Activated CD4-positive, alpha-beta memory T cell treated with anti-CD3 and anti-CD28 coated beads for 36 hours (primary cell): ENCODE measurements around the gene RFT1. TPM values are rescaled to one million over a fixed set of nuclear protein-coding genes. Genes with fewer than 3 reads are reported as not detected.
A peak's percentile ranks its signal among the peaks of the same experiment; 100 is the strongest.

Source experiments
- CTCF ChIA-PET: fragments of 350-600 bp; sonication (Branson Sonifier 250); formaldehyde crosslinking; loops from one replicate; lab custom pipeline; 2021; ENCODE audit warnings: antibody characterized with exemption, inconsistent platforms; lab: Charles Lee
- POLR2A ChIA-PET: fragments of 350-600 bp; sonication (Branson Sonifier 250); formaldehyde crosslinking; loops from one replicate; lab custom pipeline; 2021; ENCODE audit warnings: antibody characterized with exemption; lab: Charles Lee
- DNase-seq: peaks from one replicate; pipeline ENCODE4 v3.0.0-alpha.2; 2020
- H3K27ac Mint-ChIP-seq: one replicate; pipeline ENCODE4 v1.8.0; 2021; ENCODE audit warnings: mixed read lengths
- H3K27me3 Mint-ChIP-seq: one replicate; pipeline ENCODE4 v1.8.0; 2021; ENCODE audit warnings: mixed read lengths
- H3K36me3 Mint-ChIP-seq: one replicate; pipeline ENCODE4 v1.8.0; 2021; ENCODE audit warnings: mixed read lengths
- H3K4me1 Mint-ChIP-seq: one replicate; pipeline ENCODE4 v1.8.0; 2021; ENCODE audit warnings: low read depth, mixed read lengths
- H3K4me3 Mint-ChIP-seq: one replicate; pipeline ENCODE4 v1.8.0; 2021; ENCODE audit warnings: mild to moderate bottlenecking, mixed read lengths
- H3K9me3 Mint-ChIP-seq: one replicate; pipeline ENCODE4 v1.8.0; 2021; ENCODE audit warnings: mixed read lengths
- intact Hi-C: fragments of 100-400 bp; cut with micrococcal nuclease; formaldehyde crosslinking; loops from one replicate; pipeline ENCODE4 v1.15.1; 2023
- total RNA-seq, 2 experiments: library from RNA; stranded (reverse); gene quantifications; one replicate each; pipeline ENCODE4 v1.2.3, GENCODE V29; 2021

RFT1 gene
- total RNA-seq, 2 experiments from 2014 or later: 35.0 to 38.2 TPM

- peaks cover 2% of the 10 kb centered on the region for H3K36me3 Mint-ChIP-seq
- H3K9me3 Mint-ChIP-seq: no peaks in the 10 kb centered on the region
- H3K4me1 Mint-ChIP-seq: peaks cover 9% of the 10 kb centered on the region
- intact Hi-C loops: loop anchor here (1.0 to 5.0 kb wide), 2 partner anchors 62 to 123 kb away; partner anchors contain the start of gene TKT
- H3K27ac Mint-ChIP-seq: no peak overlapping the region
- H3K4me3 Mint-ChIP-seq: no peak overlapping the region
- H3K27me3 Mint-ChIP-seq: no peaks in the 10 kb centered on the region
- ChIA-PET CTCF (interaction anchor here (0.5 to 8.0 kb wide), 31 partner anchors 10 to 289 kb away, joined by 3 to 141 read pairs (median 4); partner anchors contain the start of gene PRKCD), POLR2A (no interaction called here)
- peak; percentile 78 for DNase-seq
These were observed 4.5 kb upstream of the RFT1 start for GRCh38 chr3:53134631-53135232.

- Mint-ChIP-seq H3K27ac (no peak overlapping the region), H3K36me3 (peaks cover 3% of the 10 kb centered on the region)
- POLR2A ChIA-PET: interaction anchor here (1.1 kb wide), 1 partner anchor 28 kb away, joined by 5 read pairs; the partner anchor contains the start of gene PRKCD
These were observed 2.1 kb upstream of the RFT1 start for GRCh38 chr3:53132347-53132746.

GRCh38 chr3:53131096-53131495, 861 bp upstream of the RFT1 start:
- POLR2A ChIA-PET: interaction anchor here (1.5 kb wide), 1 partner anchor 65 kb away, joined by 3 read pairs; no protein-coding TSS in a partner anchor
- peaks cover 21% of the 10 kb centered on the region for H3K4me1 Mint-ChIP-seq
- no peaks in the 10 kb centered on the region for H3K9me3 Mint-ChIP-seq
- intact Hi-C loops: loop anchor here (5.0 kb wide), 1 partner anchor 126 kb away; the partner anchor contains the start of gene TKT
- CTCF ChIA-PET: interaction anchor here (0.7 to 8.0 kb wide), 4 partner anchors 16 to 65 kb away, joined by 3 to 141 read pairs (median 12); no protein-coding TSS in a partner anchor
- no peaks in the 10 kb centered on the region for H3K27me3 Mint-ChIP-seq
- H3K4me3 Mint-ChIP-seq: peak overlapping the region; percentile 95
- DNase-seq: no peak
- peak overlapping the region; percentile 97 for H3K27ac Mint-ChIP-seq
- peaks cover 5% of the 10 kb centered on the region for H3K36me3 Mint-ChIP-seq

More at GRCh38 chr3:53132347-53132746, 2.1 kb upstream of the RFT1 start:
- Mint-ChIP-seq H3K27me3 (no peaks in the 10 kb centered on the region), H3K4me1 (peaks cover 21% of the 10 kb centered on the region), H3K4me3 (no peak overlapping the region), H3K9me3 (no peaks in the 10 kb centered on the region)
- intact Hi-C loops: loop anchor here (5.0 kb wide), 1 partner anchor 125 kb away; the partner anchor contains the start of gene TKT
- DNase-seq: no peak
- CTCF ChIA-PET: interaction anchor here (1.6 to 8.0 kb wide), 5 partner anchors 8 to 66 kb away, joined by 6 to 141 read pairs (median 10); no protein-coding TSS in a partner anchor

- Mint-ChIP-seq H3K4me1 (peaks cover 21% of the 10 kb centered on the region), H3K9me3 (no peaks in the 10 kb centered on the region), H3K27ac (peak overlapping the region; percentile 97), H3K27me3 (no peaks in the 10 kb centered on the region), H3K4me3 (peak overlapping the region; percentile 95), H3K36me3 (peaks cover 18% of the 10 kb centered on the region)
- ChIA-PET POLR2A (interaction anchor here (0.5 to 1.4 kb wide), 8 partner anchors 10 to 437 kb away, joined by 3 to 5 read pairs (median 3); no protein-coding TSS in a partner anchor), CTCF (interaction anchor here (0.9 to 3.6 kb wide), 3 partner anchors 14 to 67 kb away, joined by 5 to 25 read pairs (median 7); no protein-coding TSS in a partner anchor)
- intact Hi-C loops: no loop called here
- no peak for DNase-seq
These were observed 891 bp downstream of the RFT1 start for GRCh38 chr3:53129344-53129743.

GRCh38 chr3:53126601-53127000, 3.6 kb downstream of the RFT1 start:
- Mint-ChIP-seq H3K27ac (no peak overlapping the region), H3K9me3 (no peaks in the 10 kb centered on the region), H3K4me3 (no peak overlapping the region), H3K4me1 (peaks cover 21% of the 10 kb centered on the region), H3K27me3 (no peaks in the 10 kb centered on the region), H3K36me3 (peaks cover 34% of the 10 kb centered on the region)
- no peak for DNase-seq
- ChIA-PET POLR2A (interaction anchor here (1.5 kb wide), 1 partner anchor 11 kb away, joined by 3 read pairs; no protein-coding TSS in a partner anchor), CTCF (interaction anchor here (1.2 to 3.6 kb wide), 3 partner anchors 10 to 69 kb away, joined by 3 to 25 read pairs (median 12); no protein-coding TSS in a partner anchor)
- intact Hi-C loops: no loop called here

- Mint-ChIP-seq H3K9me3 (no peaks in the 10 kb centered on the region), H3K27ac (no peak overlapping the region), H3K36me3 (peaks cover 44% of the 10 kb centered on the region), H3K4me3 (no peak overlapping the region), H3K4me1 (peaks cover 4% of the 10 kb centered on the region), H3K27me3 (no peaks in the 10 kb centered on the region)
- no peak for DNase-seq
- intact Hi-C loops: no loop called here
- ChIA-PET POLR2A (no interaction called here), CTCF (interaction anchor here (1.3 to 1.6 kb wide), 2 partner anchors 10 to 71 kb away, joined by 3 to 10 read pairs; no protein-coding TSS in a partner anchor)
These were observed 6.3 kb downstream of the RFT1 start for GRCh38 chr3:53123953-53124352.

- CTCF ChIA-PET: interaction anchor here (1.3 to 2.1 kb wide), 3 partner anchors 9 to 13 kb away, joined by 5 to 10 read pairs (median 5); no protein-coding TSS in a partner anchor
- Mint-ChIP-seq H3K27me3 (no peaks in the 10 kb centered on the region), H3K4me3 (no peak overlapping the region), H3K36me3 (peaks cover 45% of the 10 kb centered on the region), H3K27ac (no peak overlapping the region), H3K9me3 (no peaks in the 10 kb centered on the region), H3K4me1 (peaks cover 2% of the 10 kb centered on the region)
- POLR2A ChIA-PET: no interaction called here
- DNase-seq: no peak
- intact Hi-C loops: no loop called here
These were observed 6.7 kb downstream of the RFT1 start for GRCh38 chr3:53123510-53123909.

- POLR2A ChIA-PET: no interaction called here
- H3K27ac Mint-ChIP-seq: no peak overlapping the region
- H3K4me1 Mint-ChIP-seq: no peaks in the 10 kb centered on the region
- no peaks in the 10 kb centered on the region for H3K27me3 Mint-ChIP-seq
- CTCF ChIA-PET: interaction anchor here (1.0 to 2.1 kb wide), 4 partner anchors 9 to 74 kb away, joined by 3 to 10 read pairs (median 5); no protein-coding TSS in a partner anchor
- H3K36me3 Mint-ChIP-seq: peaks cover 51% of the 10 kb centered on the region
- no peak overlapping the region for H3K4me3 Mint-ChIP-seq
- H3K9me3 Mint-ChIP-seq: no peaks in the 10 kb centered on the region
- intact Hi-C loops: no loop called here
- no peak for DNase-seq
These were observed 7.3 kb downstream of the RFT1 start for GRCh38 chr3:53122933-53123305.

- ChIA-PET POLR2A (no interaction called here), CTCF (interaction anchor here (1.0 to 2.1 kb wide), 4 partner anchors 8 to 74 kb away, joined by 3 to 10 read pairs (median 5); no protein-coding TSS in a partner anchor)
- no peaks in the 10 kb centered on the region for H3K4me1 Mint-ChIP-seq
- H3K4me3 Mint-ChIP-seq: no peak overlapping the region
- H3K27ac Mint-ChIP-seq: no peak overlapping the region
- H3K9me3 Mint-ChIP-seq: no peaks in the 10 kb centered on the region
- no peak for DNase-seq
- peaks cover 51% of the 10 kb centered on the region for H3K36me3 Mint-ChIP-seq
- H3K27me3 Mint-ChIP-seq: no peaks in the 10 kb centered on the region
- intact Hi-C loops: no loop called here
These were observed 7.8 kb downstream of the RFT1 start for GRCh38 chr3:53122255-53122932.

- CTCF ChIA-PET: interaction anchor here (2.7 to 6.9 kb wide), 2 partner anchors 14 to 77 kb away, joined by 9 to 124 read pairs; no protein-coding TSS in a partner anchor
- POLR2A ChIA-PET: no interaction called here
- intact Hi-C loops: no loop called here
These were observed 9.9 kb downstream of the RFT1 start for GRCh38 chr3:53120336-53120735.

GRCh38 chr3:53116956-53117355, 13.3 kb downstream of the RFT1 start:
- Mint-ChIP-seq H3K27ac (no peak overlapping the region), H3K27me3 (no peaks in the 10 kb centered on the region), H3K4me1 (no peaks in the 10 kb centered on the region), H3K36me3 (peaks cover 24% of the 10 kb centered on the region), H3K4me3 (no peak overlapping the region), H3K9me3 (no peaks in the 10 kb centered on the region)
- intact Hi-C loops: loop anchor here (10.0 kb wide), 1 partner anchor 228 kb away; the partner anchor contains the start of gene DCP1A
- DNase-seq: no peak
- POLR2A ChIA-PET: no interaction called here
- CTCF ChIA-PET: interaction anchor here (1.1 to 6.9 kb wide), 3 partner anchors 17 to 80 kb away, joined by 3 to 124 read pairs (median 4); no protein-coding TSS in a partner anchor

More at GRCh38 chr3:53120336-53120735, 9.9 kb downstream of the RFT1 start:
- no peak overlapping the region for H3K27ac Mint-ChIP-seq
- H3K4me3 Mint-ChIP-seq: no peak overlapping the region
- no peaks in the 10 kb centered on the region for H3K27me3 Mint-ChIP-seq
- peaks cover 45% of the 10 kb centered on the region for H3K36me3 Mint-ChIP-seq
- H3K9me3 Mint-ChIP-seq: no peaks in the 10 kb centered on the region
- no peaks in the 10 kb centered on the region for H3K4me1 Mint-ChIP-seq
- DNase-seq: no peak
